Measurements from ENCODE around the gene DNAAF3. TPM values are rescaled to one million over a fixed set of nuclear protein-coding genes. Genes with fewer than 3 reads are reported as not detected.
"Not testable (repeated sequence)": the region's sequence is repeated elsewhere in the genome, so short reads cannot be mapped to it uniquely, and the experiment has no call there.

The DNAAF3 gene
- total RNA-seq (2014; rRNA removed; shearing (Covaris generic); ENCODE audit: low replicate concordance) = 2.5 and 4.2 TPM in 2 replicates

DNA sequence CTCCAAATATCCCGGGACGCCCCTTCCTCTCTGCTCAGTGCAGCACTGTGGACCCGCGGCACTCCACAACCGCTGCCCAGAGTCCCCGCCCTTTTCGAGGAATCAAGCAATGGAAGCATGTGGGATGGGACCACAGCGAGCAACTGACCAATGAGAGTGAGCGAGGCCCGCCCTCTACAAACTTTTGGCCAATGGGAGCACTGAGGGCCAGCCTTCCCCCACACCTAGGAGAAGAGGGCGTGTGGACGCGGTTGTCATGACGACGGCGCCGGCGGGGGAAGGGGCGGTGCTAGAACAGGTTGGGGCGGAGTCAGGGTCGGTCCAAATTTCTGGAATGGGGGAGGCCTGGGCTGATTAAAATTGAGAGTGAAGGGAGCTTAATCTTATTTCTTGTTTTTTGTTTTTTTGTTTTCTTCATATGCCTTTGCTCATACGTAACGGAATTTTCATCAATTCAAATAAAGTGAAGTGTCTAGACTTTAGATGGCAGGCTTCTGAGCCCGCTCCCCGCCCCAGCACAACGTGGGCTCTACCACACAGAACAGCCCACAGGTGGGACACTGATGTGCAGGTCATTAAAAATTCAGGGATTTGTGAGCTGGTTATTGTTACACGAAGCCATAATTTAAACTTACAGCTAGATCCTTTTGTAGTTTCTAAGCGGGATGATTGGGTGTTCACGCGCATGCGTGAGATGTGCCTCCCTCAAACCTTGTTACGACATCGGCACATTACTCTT, at the start of gene DNAAF3:
Gene DNAAF3, minus strand, starts transcription at position 84 of the 739 bp plus-strand sequence. CDS start 200 bp downstream, outside the sequence.
- Histone ChIP-seq H3K4me2 (ENCODE audit: low read depth, low read length, poor library complexity, severe bottlenecking) (no peak within 1 kb of the TSS), H4K20me1 (ENCODE audit: insufficient read depth, low read depth, low read length) (no peaks in the 10 kb centered on the region), H3K79me2 (ENCODE audit: low read length) (no peaks in the 10 kb centered on the region), H3K36me3 (ENCODE audit: insufficient read depth, low read length) (no peaks in the 10 kb centered on the region), H3K4me3 (ENCODE audit: low read length) (no peak within 1 kb of the TSS), H2AFZ (ENCODE audit: low read length) (no peak within 1 kb of the TSS), H3K4me1 (ENCODE audit: low read length) (no peaks in the 10 kb centered on the region), H3K9ac (ENCODE audit: low read length) (no peak within 1 kb of the TSS), H3K27ac (ENCODE audit: low read length) (no peak within 1 kb of the TSS), H3K9me3 (ENCODE audit: low read length) (no peaks in the 10 kb centered on the region), H3K27me3 (ENCODE audit: low read length) (no peaks in the 10 kb centered on the region), H3K9me2 (replicated peaks; ENCODE audit: insufficient read depth, low read length) (no peaks in the 10 kb centered on the region)
- DNase-seq = peak; percentile 97

GRCh38 chr19:55213547-55213946, 47.1 kb upstream of the DNAAF3 start:
- Histone ChIP-seq H4K20me1 (ENCODE audit: insufficient read depth, low read depth, low read length) (no peaks in the 10 kb centered on the region), H3K36me3 (ENCODE audit: insufficient read depth, low read length) (no peaks in the 10 kb centered on the region), H3K27ac (ENCODE audit: low read length) (no peak overlapping the region), H3K9ac (ENCODE audit: low read length) (no peak overlapping the region), H3K4me2 (ENCODE audit: low read depth, low read length, poor library complexity, severe bottlenecking) (no peak overlapping the region), H3K27me3 (ENCODE audit: low read length) (no peaks in the 10 kb centered on the region), H3K4me1 (ENCODE audit: low read length) (peaks cover 12% of the 10 kb centered on the region), H3K4me3 (ENCODE audit: low read length) (no peak overlapping the region), H3K9me2 (replicated peaks; ENCODE audit: insufficient read depth, low read length) (no peaks in the 10 kb centered on the region), H2AFZ (ENCODE audit: low read length) (no peak overlapping the region), H3K9me3 (ENCODE audit: low read length) (no peaks in the 10 kb centered on the region; the same call in 1 of the 2 replicates), H3K79me2 (ENCODE audit: low read length) (no peaks in the 10 kb centered on the region)
- DNase-seq = peak; percentile 45

- H3K27ac ChIP-seq (ENCODE audit: low read length) = no peak overlapping the region
- DNase-seq = peak; percentile 97
- no peaks in the 10 kb centered on the region for H3K27me3 ChIP-seq (ENCODE audit: low read length)
- no peaks in the 10 kb centered on the region for H3K79me2 ChIP-seq (ENCODE audit: low read length)
- H3K9ac ChIP-seq (ENCODE audit: low read length) = no peak overlapping the region
- H2AFZ ChIP-seq (ENCODE audit: low read length) = no peak overlapping the region
- no peak overlapping the region for H3K4me2 ChIP-seq (ENCODE audit: low read depth, low read length, poor library complexity, severe bottlenecking)
- no peaks in the 10 kb centered on the region for H3K9me3 ChIP-seq (ENCODE audit: low read length)
- no peaks in the 10 kb centered on the region for H3K9me2 ChIP-seq (replicated peaks; ENCODE audit: insufficient read depth, low read length)
- no peaks in the 10 kb centered on the region for H4K20me1 ChIP-seq (ENCODE audit: insufficient read depth, low read depth, low read length)
- H3K36me3 ChIP-seq (ENCODE audit: insufficient read depth, low read length) = no peaks in the 10 kb centered on the region
- peaks cover 12% of the 10 kb centered on the region for H3K4me1 ChIP-seq (ENCODE audit: low read length)
- no peak overlapping the region for H3K4me3 ChIP-seq (ENCODE audit: low read length)
These were observed 46.0 kb upstream of the DNAAF3 start for GRCh38 chr19:55212447-55212846.

DNA sequence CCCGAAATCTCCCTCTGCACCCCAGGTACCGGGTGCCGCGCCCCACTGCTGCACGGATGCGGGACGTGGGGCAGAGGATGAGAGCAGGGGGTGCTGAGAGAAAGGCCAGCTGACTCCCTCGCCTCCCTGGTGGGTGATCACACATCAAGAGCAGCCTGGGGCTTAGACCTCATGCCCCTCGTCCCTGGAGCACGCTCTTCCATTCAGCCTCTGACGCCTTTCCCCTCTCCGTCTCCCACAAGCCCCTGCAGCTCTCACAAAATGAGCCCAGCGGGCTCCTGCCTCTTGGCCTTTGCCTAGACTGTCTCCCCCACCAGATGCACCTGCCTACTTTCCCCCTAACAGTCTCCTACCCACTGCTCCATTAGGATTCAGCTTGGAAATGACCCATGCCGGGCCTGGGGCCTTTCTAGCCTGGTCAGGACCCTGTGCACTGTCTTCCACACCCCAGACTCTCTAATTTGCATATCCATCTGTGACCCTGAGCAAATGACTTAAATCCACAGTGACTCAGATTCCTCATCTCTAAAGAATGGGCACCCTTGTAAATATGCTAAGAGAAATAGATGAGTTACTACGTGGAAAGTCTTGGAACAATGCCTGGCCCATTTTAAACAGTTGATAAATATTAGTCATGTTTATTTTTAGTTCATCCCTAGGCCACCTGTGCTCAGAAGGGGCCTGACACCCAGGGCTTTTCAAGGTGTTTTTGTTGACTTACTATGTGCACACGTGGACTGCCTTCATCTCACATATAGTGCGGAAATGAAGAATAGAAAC, 43.5 kb upstream of the DNAAF3 start:
- Histone ChIP-seq H3K4me1 (ENCODE audit: low read length) (peaks cover 12% of the 10 kb centered on the region), H3K9me2 (replicated peaks; ENCODE audit: insufficient read depth, low read length) (no peaks in the 10 kb centered on the region), H3K79me2 (ENCODE audit: low read length) (no peaks in the 10 kb centered on the region), H3K36me3 (ENCODE audit: insufficient read depth, low read length) (no peaks in the 10 kb centered on the region), H3K27ac (ENCODE audit: low read length) (no peak overlapping the region), H3K4me2 (ENCODE audit: low read depth, low read length, poor library complexity, severe bottlenecking) (no peak overlapping the region), H3K9ac (ENCODE audit: low read length) (no peak overlapping the region), H2AFZ (ENCODE audit: low read length) (no peak overlapping the region), H3K9me3 (ENCODE audit: low read length) (no peaks in the 10 kb centered on the region), H3K27me3 (ENCODE audit: low read length) (no peaks in the 10 kb centered on the region), H3K4me3 (ENCODE audit: low read length) (no peak overlapping the region), H4K20me1 (ENCODE audit: insufficient read depth, low read depth, low read length) (0 out of 2 replicates have a peak, but pooled peaks cover 5% of the 10 kb centered on the region)
- no peak for DNase-seq

DNA sequence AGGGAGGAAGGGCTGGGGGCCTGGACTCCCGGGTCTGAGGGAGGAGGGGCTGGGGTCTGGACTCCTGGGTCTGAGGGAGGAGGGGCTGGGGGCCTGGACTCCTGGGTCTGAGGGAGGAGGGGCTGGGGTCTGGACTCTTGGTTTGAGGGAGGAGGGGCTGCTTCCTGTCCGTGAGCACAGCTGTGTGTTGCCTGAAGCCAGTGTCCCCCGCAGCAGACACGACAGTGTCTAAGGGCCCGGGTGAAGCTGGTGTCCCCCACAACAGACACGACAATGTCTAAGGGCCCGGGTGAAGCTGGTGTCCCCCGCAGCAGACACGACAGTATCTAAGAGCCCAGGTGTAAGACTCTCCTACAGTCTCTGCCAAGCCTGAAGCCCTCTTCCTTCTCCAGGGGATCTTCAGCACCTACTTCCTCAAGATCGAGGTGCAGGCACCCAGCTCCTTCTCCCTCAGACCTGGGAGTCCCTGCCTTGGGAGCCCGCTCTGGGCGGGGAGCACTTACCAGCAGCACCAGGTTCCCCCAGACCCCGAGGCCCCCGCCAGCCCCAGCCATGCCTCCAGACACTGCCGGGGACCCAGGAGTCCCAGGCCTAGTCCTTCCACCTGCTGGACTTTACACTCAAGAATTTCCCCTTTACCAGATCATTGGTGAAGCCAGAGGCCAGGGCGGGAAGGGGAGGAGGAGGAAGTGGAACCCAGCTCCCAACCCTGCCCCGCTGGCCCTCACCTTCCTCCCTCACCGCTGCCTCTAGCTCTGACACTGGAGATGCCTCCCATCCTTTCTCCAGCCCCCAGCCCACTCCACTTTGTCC, 42.7 kb upstream of the DNAAF3 start, which contains the start of gene PTPRH:
Gene PTPRH, minus strand, starts transcription at position 622 of the 813 bp plus-strand sequence. Its CDS starts 68 bp downstream, at position 554.
- H4K20me1 ChIP-seq (ENCODE audit: insufficient read depth, low read depth, low read length) = 0 out of 2 replicates have a peak, but pooled peaks cover 5% of the 10 kb centered on the region
- no peak within 1 kb of the TSS for H3K4me2 ChIP-seq (ENCODE audit: low read depth, low read length, poor library complexity, severe bottlenecking)
- no peaks in the 10 kb centered on the region for H3K27me3 ChIP-seq (ENCODE audit: low read length)
- H3K4me1 ChIP-seq (ENCODE audit: low read length) = peaks cover 12% of the 10 kb centered on the region
- no peak within 1 kb of the TSS for H3K27ac ChIP-seq (ENCODE audit: low read length)
- H2AFZ ChIP-seq (ENCODE audit: low read length) = no peak within 1 kb of the TSS
- H3K4me3 ChIP-seq (ENCODE audit: low read length) = no peak within 1 kb of the TSS
- DNase-seq = peak; percentile 55
- no peaks in the 10 kb centered on the region for H3K9me2 ChIP-seq (replicated peaks; ENCODE audit: insufficient read depth, low read length)
- no peaks in the 10 kb centered on the region for H3K36me3 ChIP-seq (ENCODE audit: insufficient read depth, low read length)
- H3K79me2 ChIP-seq (ENCODE audit: low read length) = no peaks in the 10 kb centered on the region
- H3K9ac ChIP-seq (ENCODE audit: low read length) = no peak within 1 kb of the TSS
- H3K9me3 ChIP-seq (ENCODE audit: low read length) = no peaks in the 10 kb centered on the region

DNA sequence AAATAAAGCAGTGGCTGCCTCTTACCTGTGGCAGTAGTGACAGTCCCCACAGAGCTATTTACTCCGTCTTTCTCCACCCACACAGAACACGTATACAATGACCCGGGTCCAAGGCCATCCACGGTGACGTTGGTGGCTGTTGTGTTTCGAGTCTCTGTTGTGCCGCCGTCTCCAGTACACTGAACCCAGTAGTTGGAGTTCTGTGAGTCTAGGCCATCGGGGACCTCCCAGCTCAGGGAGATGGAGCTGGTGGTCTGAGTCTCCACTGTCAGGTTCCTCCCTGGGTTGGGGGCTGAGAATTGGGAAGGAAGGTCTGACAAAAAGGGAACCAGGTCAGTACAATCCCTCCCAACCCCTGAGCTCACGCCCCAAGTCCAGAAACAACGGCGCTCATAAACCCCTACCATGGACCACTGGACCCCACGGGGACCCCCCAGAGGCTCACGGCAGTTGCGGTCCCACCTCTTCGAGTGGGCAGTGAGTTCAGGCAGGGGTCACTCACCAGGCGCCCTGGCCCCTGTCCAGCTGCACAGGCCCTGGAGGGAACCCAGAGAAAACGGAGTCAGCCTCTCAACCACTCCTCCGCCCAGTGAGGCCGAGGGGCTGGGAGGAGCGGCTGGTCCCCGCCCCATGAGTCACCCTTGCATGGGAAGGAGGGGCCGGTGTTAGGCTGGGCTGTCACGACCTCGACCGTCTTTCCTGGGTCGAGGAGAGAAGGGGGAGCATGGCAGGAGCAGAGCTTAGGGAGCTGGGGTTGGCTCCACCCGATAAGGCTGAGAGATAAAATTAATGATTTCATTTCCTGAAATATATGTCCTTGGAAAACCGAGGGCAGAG, 40.5 kb upstream of the DNAAF3 start:
- peak; percentile 71 for DNase-seq
- no peaks in the 10 kb centered on the region for H3K9me2 ChIP-seq (replicated peaks; ENCODE audit: insufficient read depth, low read length)
- H3K36me3 ChIP-seq (ENCODE audit: insufficient read depth, low read length) = no peaks in the 10 kb centered on the region
- H3K4me1 ChIP-seq (ENCODE audit: low read length) = peaks cover 12% of the 10 kb centered on the region
- no peaks in the 10 kb centered on the region for H3K79me2 ChIP-seq (ENCODE audit: low read length)
- H3K27ac ChIP-seq (ENCODE audit: low read length) = no peak overlapping the region
- no peak overlapping the region for H3K4me3 ChIP-seq (ENCODE audit: low read length)
- no peaks in the 10 kb centered on the region for H3K27me3 ChIP-seq (ENCODE audit: low read length)
- no peaks in the 10 kb centered on the region for H3K9me3 ChIP-seq (ENCODE audit: low read length)
- no peak overlapping the region for H2AFZ ChIP-seq (ENCODE audit: low read length)
- H3K9ac ChIP-seq (ENCODE audit: low read length) = no peak overlapping the region
- no peak overlapping the region for H3K4me2 ChIP-seq (ENCODE audit: low read depth, low read length, poor library complexity, severe bottlenecking)
- 0 out of 2 replicates have a peak, but pooled peaks cover 5% of the 10 kb centered on the region for H4K20me1 ChIP-seq (ENCODE audit: insufficient read depth, low read depth, low read length)

- not testable (repeated sequence) for H3K27me3 ChIP-seq (ENCODE audit: low read length); H3K9ac ChIP-seq (ENCODE audit: low read length); H3K4me3 ChIP-seq (ENCODE audit: low read length); H3K36me3 ChIP-seq (ENCODE audit: insufficient read depth, low read length); H3K79me2 ChIP-seq (ENCODE audit: low read length); H3K9me3 ChIP-seq (ENCODE audit: low read length); H2AFZ ChIP-seq (ENCODE audit: low read length); DNase-seq; H3K27ac ChIP-seq (ENCODE audit: low read length); H3K4me2 ChIP-seq (ENCODE audit: low read depth, low read length, poor library complexity, severe bottlenecking); H4K20me1 ChIP-seq (ENCODE audit: insufficient read depth, low read depth, low read length); H3K9me2 ChIP-seq (replicated peaks; ENCODE audit: insufficient read depth, low read length); H3K4me1 ChIP-seq (ENCODE audit: low read length)
These were observed 35.8 kb upstream of the DNAAF3 start for GRCh38 chr19:55202199-55202598.
